Measurements from ENCODE around the gene SHC3.

The SHC3 gene

GRCh38 chr9:89179895-89180734 is 1.5 kb upstream of the SHC3 start:
- H3K27ac Mint-ChIP-seq (ENCODE audit: low read depth), result no peak overlapping the region
- ATAC-seq (replicated peaks; ENCODE audit: extremely low read depth, poor library complexity, severe bottlenecking), result no peak

GRCh38 chr9:89179540-89179894 is 899 bp upstream of the SHC3 start:
- peaks cover 14% of the 10 kb centered on the region for H3K4me1 Mint-ChIP-seq

More at GRCh38 chr9:89179895-89180734, 1.5 kb upstream of the SHC3 start:
- Mint-ChIP-seq H3K4me1 (peaks cover 14% of the 10 kb centered on the region), H3K9me3 (no peaks in the 10 kb centered on the region), H3K4me3 (peak overlapping the region; percentile 50), H3K36me3 (ENCODE audit: insufficient read depth) (peaks cover 2% of the 10 kb centered on the region), H3K27me3 (peaks cover 77% of the 10 kb centered on the region)
- no peak for DNase-seq (ENCODE audit: low spot score in 2 of 2)

GRCh38 chr9:89178830-89179539 is 367 bp upstream of the SHC3 start:
- Mint-ChIP-seq H3K4me3 (no peak overlapping the region), H3K27ac (ENCODE audit: low read depth) (no peak overlapping the region), H3K27me3 (peaks cover 74% of the 10 kb centered on the region), H3K36me3 (ENCODE audit: insufficient read depth) (peaks cover 2% of the 10 kb centered on the region), H3K9me3 (no peaks in the 10 kb centered on the region), H3K4me1 (peaks cover 14% of the 10 kb centered on the region)
- DNase-seq (ENCODE audit: low spot score in 2 of 2), result no peak
- no peak for ATAC-seq (replicated peaks; ENCODE audit: extremely low read depth, poor library complexity, severe bottlenecking)

More at GRCh38 chr9:89179540-89179894, 899 bp upstream of the SHC3 start:
- Mint-ChIP-seq H3K4me3 (no peak overlapping the region), H3K27me3 (peaks cover 77% of the 10 kb centered on the region), H3K27ac (ENCODE audit: low read depth) (no peak overlapping the region), H3K9me3 (no peaks in the 10 kb centered on the region), H3K36me3 (ENCODE audit: insufficient read depth) (peaks cover 2% of the 10 kb centered on the region)
- no peak for DNase-seq (ENCODE audit: low spot score in 2 of 2)
- ATAC-seq (replicated peaks; ENCODE audit: extremely low read depth, poor library complexity, severe bottlenecking), result no peak

GRCh38 chr9:89177012-89177943 is 1.3 kb downstream of the SHC3 start:
- DNase-seq (ENCODE audit: low spot score in 2 of 2), result no peak
- peaks cover 14% of the 10 kb centered on the region for H3K4me1 Mint-ChIP-seq
- no peak for ATAC-seq (replicated peaks; ENCODE audit: extremely low read depth, poor library complexity, severe bottlenecking)
- H3K4me3 Mint-ChIP-seq, result no peak overlapping the region
- peaks cover 2% of the 10 kb centered on the region for H3K36me3 Mint-ChIP-seq (ENCODE audit: insufficient read depth)
- peaks cover 61% of the 10 kb centered on the region for H3K27me3 Mint-ChIP-seq
- no peaks in the 10 kb centered on the region for H3K9me3 Mint-ChIP-seq
- H3K27ac Mint-ChIP-seq (ENCODE audit: low read depth), result no peak overlapping the region

- DNase-seq (ENCODE audit: low spot score in 2 of 2) (no peak), ATAC-seq (replicated peaks; ENCODE audit: extremely low read depth, poor library complexity, severe bottlenecking) (no peak)
- Mint-ChIP-seq H3K36me3 (ENCODE audit: insufficient read depth) (no peaks in the 10 kb centered on the region), H3K4me3 (no peak overlapping the region), H3K4me1 (peaks cover 14% of the 10 kb centered on the region), H3K27me3 (peaks cover 57% of the 10 kb centered on the region), H3K9me3 (no peaks in the 10 kb centered on the region), H3K27ac (ENCODE audit: low read depth) (no peak overlapping the region)
Observed at GRCh38 chr9:89175828-89176261, 2.8 kb downstream of the SHC3 start.

GRCh38 chr9:89174291-89174690 is 4.3 kb downstream of the SHC3 start:
- ATAC-seq (replicated peaks; ENCODE audit: extremely low read depth, poor library complexity, severe bottlenecking), result no peak
- no peak overlapping the region for H3K27ac Mint-ChIP-seq (ENCODE audit: low read depth)
- peaks cover 6% of the 10 kb centered on the region for H3K4me1 Mint-ChIP-seq
- peaks cover 43% of the 10 kb centered on the region for H3K27me3 Mint-ChIP-seq
- no peaks in the 10 kb centered on the region for H3K36me3 Mint-ChIP-seq (ENCODE audit: insufficient read depth)
- DNase-seq (ENCODE audit: low spot score in 2 of 2), result no peak
- no peak overlapping the region for H3K4me3 Mint-ChIP-seq
- no peaks in the 10 kb centered on the region for H3K9me3 Mint-ChIP-seq

GRCh38 chr9:89173072-89173471 is 5.5 kb downstream of the SHC3 start:
- Mint-ChIP-seq H3K27me3 (peaks cover 33% of the 10 kb centered on the region), H3K36me3 (ENCODE audit: insufficient read depth) (no peaks in the 10 kb centered on the region), H3K4me1 (no peaks in the 10 kb centered on the region), H3K27ac (ENCODE audit: low read depth) (no peak overlapping the region), H3K9me3 (no peaks in the 10 kb centered on the region), H3K4me3 (no peak overlapping the region)
- ATAC-seq (replicated peaks; ENCODE audit: extremely low read depth, poor library complexity, severe bottlenecking) (no peak), DNase-seq (ENCODE audit: low spot score in 2 of 2) (no peak)

GRCh38 chr9:89172398-89172797 is 6.2 kb downstream of the SHC3 start:
- Mint-ChIP-seq H3K9me3 (no peaks in the 10 kb centered on the region), H3K4me3 (no peak overlapping the region), H3K36me3 (ENCODE audit: insufficient read depth) (no peaks in the 10 kb centered on the region), H3K27me3 (peaks cover 33% of the 10 kb centered on the region), H3K4me1 (no peaks in the 10 kb centered on the region), H3K27ac (ENCODE audit: low read depth) (no peak overlapping the region)
- DNase-seq (ENCODE audit: low spot score in 2 of 2) (no peak), ATAC-seq (replicated peaks; ENCODE audit: extremely low read depth, poor library complexity, severe bottlenecking) (no peak)

GRCh38 chr9:89171693-89172092 is 6.9 kb downstream of the SHC3 start:
- DNase-seq (ENCODE audit: low spot score in 2 of 2) (no peak), ATAC-seq (replicated peaks; ENCODE audit: extremely low read depth, poor library complexity, severe bottlenecking) (no peak)
- H3K36me3 Mint-ChIP-seq (ENCODE audit: insufficient read depth), result no peaks in the 10 kb centered on the region
- no peaks in the 10 kb centered on the region for H3K4me1 Mint-ChIP-seq
- H3K4me3 Mint-ChIP-seq, result no peak overlapping the region
- no peaks in the 10 kb centered on the region for H3K9me3 Mint-ChIP-seq
- no peak overlapping the region for H3K27ac Mint-ChIP-seq (ENCODE audit: low read depth)
- peaks cover 36% of the 10 kb centered on the region for H3K27me3 Mint-ChIP-seq

- Mint-ChIP-seq H3K27me3 (peaks cover 36% of the 10 kb centered on the region), H3K9me3 (no peaks in the 10 kb centered on the region), H3K36me3 (ENCODE audit: insufficient read depth) (no peaks in the 10 kb centered on the region), H3K4me1 (no peaks in the 10 kb centered on the region), H3K4me3 (no peak overlapping the region), H3K27ac (ENCODE audit: low read depth) (no peak overlapping the region)
- ATAC-seq (replicated peaks; ENCODE audit: extremely low read depth, poor library complexity, severe bottlenecking), result no peak
- no peak for DNase-seq (ENCODE audit: low spot score in 2 of 2)
Observed at GRCh38 chr9:89171231-89171630, 7.4 kb downstream of the SHC3 start.

- Mint-ChIP-seq H3K4me1 (no peaks in the 10 kb centered on the region), H3K4me3 (no peak overlapping the region), H3K36me3 (ENCODE audit: insufficient read depth) (no peaks in the 10 kb centered on the region), H3K27ac (ENCODE audit: low read depth) (no peak overlapping the region), H3K9me3 (no peaks in the 10 kb centered on the region), H3K27me3 (peaks cover 40% of the 10 kb centered on the region)
- DNase-seq (ENCODE audit: low spot score in 2 of 2), result no peak
- no peak for ATAC-seq (replicated peaks; ENCODE audit: extremely low read depth, poor library complexity, severe bottlenecking)
Observed at GRCh38 chr9:89168901-89169813, 9.5 kb downstream of the SHC3 start.
